ENCODE data around the gene VAC14.

Gene VAC14

GRCh38 chr16:70734522-70735095 lies 66.3 kb downstream of the VAC14 start:
- peak in 1 of 10 donors; percentile 5 for DNase-seq
- intact Hi-C loops (cut with DNase I) = no loop called here

- no peak for DNase-seq
- intact Hi-C loops (cut with DNase I) = no loop called here
Observed at GRCh38 chr16:70730944-70731343, 70.0 kb downstream of the VAC14 start.

- intact Hi-C loops (cut with DNase I) = no loop called here
- peak in 1 of 10 donors; percentile 40 for DNase-seq
Observed at GRCh38 chr16:70730031-70730430, 70.9 kb downstream of the VAC14 start.

GRCh38 chr16:70729292-70729691 lies 71.7 kb downstream of the VAC14 start:
- DNase-seq = no peak
- intact Hi-C loops (cut with DNase I) = no loop called here

GRCh38 chr16:70728150-70728549 lies 72.8 kb downstream of the VAC14 start:
- intact Hi-C loops (cut with DNase I) = no loop called here
- DNase-seq = no peak

GRCh38 chr16:70726892-70727361 lies 74.0 kb downstream of the VAC14 start:
- peak in 1 of 10 donors; percentile 27 for DNase-seq
- intact Hi-C loops (cut with DNase I) = no loop called here

GRCh38 chr16:70725912-70726828 lies 74.8 kb downstream of the VAC14 start:
- intact Hi-C loops (cut with DNase I) = loop anchor here (1.0 kb wide), 1 partner anchor 38 kb away; no protein-coding TSS in a partner anchor

GRCh38 chr16:70725024-70725911 lies 75.7 kb downstream of the VAC14 start:
- intact Hi-C loops (cut with DNase I) = loop anchor here (1.0 kb wide), 1 partner anchor 37 kb away; no protein-coding TSS in a partner anchor
- peak in 5 of 10 donors; percentile 22 to 81 (median 42) for DNase-seq

More at GRCh38 chr16:70725912-70726828, 74.8 kb downstream of the VAC14 start:
- DNase-seq = peak; percentile 74 to 97 (median 78)

- intact Hi-C loops (cut with DNase I) = loop anchor here (1.0 kb wide), 1 partner anchor 36 kb away; no protein-coding TSS in a partner anchor
- DNase-seq = peak in 1 of 10 donors; percentile 37
Observed at GRCh38 chr16:70724146-70725023, 76.6 kb downstream of the VAC14 start.

- intact Hi-C loops (cut with DNase I) = no loop called here
- peak in 1 of 10 donors; percentile 12 for DNase-seq
Observed at GRCh38 chr16:70723740-70724145, 77.2 kb downstream of the VAC14 start.

- no peak for DNase-seq
- intact Hi-C loops (cut with DNase I) = no loop called here
Observed at GRCh38 chr16:70721202-70721963, 79.6 kb downstream of the VAC14 start.

GRCh38 chr16:70720425-70721201 lies 80.3 kb downstream of the VAC14 start:
- no peak for DNase-seq
- intact Hi-C loops (cut with DNase I) = no loop called here

- intact Hi-C loops (cut with DNase I) = no loop called here
Observed at GRCh38 chr16:70717065-70717464, 83.9 kb downstream of the VAC14 start.

GRCh38 chr16:70715860-70716357 lies 85.0 kb downstream of the VAC14 start:
- no peak for DNase-seq
- intact Hi-C loops (cut with DNase I) = no loop called here

More at GRCh38 chr16:70717065-70717464, 83.9 kb downstream of the VAC14 start:
- no peak for DNase-seq

GRCh38 chr16:70715055-70715858 lies 85.7 kb downstream of the VAC14 start:
- intact Hi-C loops (cut with DNase I) = no loop called here
- peak in 8 of 10 donors; percentile 35 to 93 (median 56) for DNase-seq

- intact Hi-C loops (cut with DNase I) = loop anchor here (5.0 kb wide), 1 partner anchor 48 kb away; no protein-coding TSS in a partner anchor
- no peak for DNase-seq
Observed at GRCh38 chr16:70714581-70715054, 86.3 kb downstream of the VAC14 start.

Data from posterior cingulate gyrus (tissue), 11 donors.